T-helper 2 cell (primary cell): Measurements from ENCODE around the gene NDUFA11.
"Not testable (repeated sequence)": the region's sequence is repeated elsewhere in the genome, so short reads cannot be mapped to it uniquely, and the experiment has no call there.

Source experiments
- DNase-seq, 5 experiments: peaks; one replicate each; pipeline versions ENCODE4 v3.0.0 to v3.0.0-alpha.2; 2012 to 2022

NDUFA11 gene

DNA sequence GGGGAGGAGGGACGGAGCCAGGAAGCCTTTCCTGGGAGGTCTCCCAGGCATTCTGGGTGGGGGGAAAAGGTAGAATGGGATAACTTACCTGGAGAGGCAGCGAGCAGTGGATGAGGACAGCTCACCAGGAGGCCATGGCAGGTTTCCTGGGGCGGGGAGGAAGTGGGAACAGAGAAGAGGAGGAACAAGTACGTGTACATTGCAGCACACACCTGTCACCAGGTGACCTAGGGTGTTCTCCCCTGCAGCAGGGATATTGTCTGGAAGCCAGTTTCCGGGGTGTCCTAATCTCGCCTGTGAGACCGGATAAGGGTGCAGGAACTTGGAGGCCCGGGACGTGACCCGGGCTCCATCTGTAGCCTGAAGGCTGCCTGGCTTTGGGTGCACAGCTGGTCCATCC, 52.3 kb downstream of the NDUFA11 start, which contains the start of gene FUT3:
Gene FUT3 (minus strand): TSS at position 148 of the 400 bp plus-strand sequence.
- no peak for DNase-seq

DNA sequence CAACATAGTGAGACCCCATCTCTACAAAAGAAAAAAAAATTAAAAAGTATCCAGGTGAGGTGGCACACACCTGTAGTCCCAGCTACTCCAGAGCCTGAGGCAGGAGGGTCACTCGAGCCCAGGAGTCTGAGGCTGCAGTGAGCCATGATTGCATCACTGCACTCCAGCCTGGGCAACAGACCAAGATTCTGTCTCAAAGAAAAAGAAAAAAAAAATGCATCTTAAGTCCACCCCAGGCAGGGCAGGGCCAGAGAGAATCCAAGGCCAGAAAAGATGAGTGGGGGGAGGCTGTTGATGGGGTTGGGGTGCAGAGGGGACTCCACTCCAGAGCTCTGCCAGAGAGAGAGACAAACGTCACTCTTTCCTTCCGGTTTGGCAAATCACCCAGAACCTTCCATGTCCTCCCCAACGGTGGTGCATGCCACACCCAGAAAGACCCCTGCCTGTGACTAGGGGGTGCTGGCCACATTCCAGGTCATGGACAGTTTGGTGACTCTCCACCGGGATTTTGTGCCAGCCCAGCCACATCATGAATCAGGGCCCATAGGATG, 52.8 kb downstream of the NDUFA11 start:
- no peak for DNase-seq

DNA sequence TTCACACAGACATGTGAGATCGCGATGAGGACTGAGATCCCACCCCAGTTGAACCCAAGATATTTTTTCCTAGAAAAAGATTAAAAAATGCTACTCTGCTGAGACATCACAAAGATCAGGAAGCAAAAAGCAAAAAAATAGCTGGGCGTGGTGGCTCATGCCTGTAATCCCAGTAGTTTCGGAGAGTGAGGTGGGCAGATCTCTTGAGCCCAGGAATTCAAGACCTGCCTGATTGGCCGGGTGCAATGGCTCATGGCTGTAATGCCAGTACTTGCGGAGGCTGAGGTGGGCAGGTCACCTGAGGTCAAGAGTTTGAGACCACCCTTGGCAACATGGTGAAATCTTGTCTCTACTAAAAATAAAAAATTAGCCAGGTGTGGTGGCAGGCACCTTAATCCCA, 53.4 kb downstream of the NDUFA11 start:
- no peak for DNase-seq

DNA sequence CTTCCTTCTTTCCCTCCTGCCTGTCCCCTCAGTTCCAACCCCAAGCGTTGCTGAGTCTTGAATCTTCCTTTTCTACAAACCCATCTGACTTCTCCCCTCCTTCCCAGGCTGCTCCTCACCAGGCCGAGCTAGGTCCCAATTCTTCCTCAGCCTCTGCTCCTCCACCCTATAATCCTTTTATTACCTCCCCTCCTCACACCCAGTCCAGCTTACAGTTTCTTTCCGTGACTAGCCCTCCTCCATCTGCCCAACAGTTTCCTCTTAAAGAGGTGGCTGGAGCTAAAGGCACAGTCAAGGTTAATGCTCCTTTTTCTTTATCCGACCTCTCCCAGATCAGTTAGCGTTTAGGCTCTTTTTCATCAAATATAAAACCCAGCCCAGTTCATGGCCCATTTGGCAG, 55.0 kb downstream of the NDUFA11 start:
- not testable (repeated sequence) for DNase-seq

DNA sequence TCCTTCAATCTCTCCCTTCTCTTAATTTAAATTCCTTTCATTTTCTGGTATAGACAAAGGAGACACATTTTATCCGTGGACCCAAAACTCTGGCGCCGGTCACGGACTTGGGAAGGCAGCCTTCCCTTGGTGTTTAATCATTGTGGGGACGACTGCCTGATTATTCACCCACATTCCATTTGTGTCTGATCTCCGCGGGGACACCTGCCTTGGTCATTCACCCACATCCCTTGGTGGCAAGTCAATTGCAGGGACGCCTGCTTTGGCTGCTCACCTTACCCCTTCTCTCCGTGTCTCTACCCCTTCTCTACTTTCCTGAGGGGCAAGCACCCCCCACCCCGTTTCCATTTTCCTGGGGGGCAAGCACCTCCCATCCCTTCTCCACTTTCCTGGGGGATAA, 55.7 kb downstream of the NDUFA11 start:
- not testable (repeated sequence) for DNase-seq
